ENCODE measurements around the gene CTAG1B.

The CTAG1B gene

DNA sequence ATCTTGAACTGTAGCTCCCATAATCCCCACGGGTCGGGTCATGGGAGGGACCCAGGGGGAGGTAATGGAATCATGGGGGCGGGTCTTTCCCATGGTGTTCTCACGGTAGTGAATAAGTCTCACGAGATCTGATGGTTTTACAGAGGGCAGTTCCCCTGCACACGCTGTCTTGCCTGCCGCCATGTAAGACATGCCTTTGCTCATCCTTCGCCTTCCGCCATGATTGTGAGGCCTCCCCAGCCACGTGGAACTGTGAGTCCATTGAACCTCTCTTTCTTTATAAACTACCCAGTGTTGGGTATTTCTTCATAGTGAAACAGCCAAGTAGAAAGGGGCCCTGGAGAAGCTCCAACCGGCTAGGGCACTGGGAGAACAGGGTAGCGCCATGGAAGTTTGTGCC is 21.9 kb downstream of the CTAG1B start:
- no peaks in the 10 kb centered on the region for H3K9me3 ChIP-seq (ENCODE audit: low read length)
- no peaks in the 10 kb centered on the region for H3K9me2 ChIP-seq (ENCODE audit: low read depth, low read length)
- no peak overlapping the region for H3K4me2 ChIP-seq (ENCODE audit: low read length)
- no peak overlapping the region for H3K9ac ChIP-seq (ENCODE audit: low read length)
- no peaks in the 10 kb centered on the region for H3K36me3 ChIP-seq (ENCODE audit: insufficient read depth, low read length)
- H3F3A ChIP-seq (ENCODE audit: insufficient read depth, low read length): no peaks in the 10 kb centered on the region
- H3K4me1 ChIP-seq (ENCODE audit: insufficient read depth, low read length, severe bottlenecking): no peaks in the 10 kb centered on the region
- no peak for TF ChIP-seq CTCF (IDR thresholded peaks at IDR 0.05; ENCODE audit: low read length)
- TF ChIP-seq EZH2 (IDR thresholded peaks at IDR 0.05; ENCODE audit: borderline replicate concordance, low read length): no peak
- H3K27ac ChIP-seq (ENCODE audit: low read depth, low read length, poor library complexity, severe bottlenecking): no peak overlapping the region
- H3K4me3 ChIP-seq (ENCODE audit: low read depth, low read length, poor library complexity, severe bottlenecking): no peak overlapping the region
- no peaks in the 10 kb centered on the region for H3K79me2 ChIP-seq (ENCODE audit: insufficient read depth, low read length)
- no peaks in the 10 kb centered on the region for H3K27me3 ChIP-seq (ENCODE audit: insufficient read depth, low read length)
- no peaks in the 10 kb centered on the region for H4K20me1 ChIP-seq (ENCODE audit: insufficient read depth, low read length)
- H2AFZ ChIP-seq (ENCODE audit: low read length): no peak overlapping the region

DNA sequence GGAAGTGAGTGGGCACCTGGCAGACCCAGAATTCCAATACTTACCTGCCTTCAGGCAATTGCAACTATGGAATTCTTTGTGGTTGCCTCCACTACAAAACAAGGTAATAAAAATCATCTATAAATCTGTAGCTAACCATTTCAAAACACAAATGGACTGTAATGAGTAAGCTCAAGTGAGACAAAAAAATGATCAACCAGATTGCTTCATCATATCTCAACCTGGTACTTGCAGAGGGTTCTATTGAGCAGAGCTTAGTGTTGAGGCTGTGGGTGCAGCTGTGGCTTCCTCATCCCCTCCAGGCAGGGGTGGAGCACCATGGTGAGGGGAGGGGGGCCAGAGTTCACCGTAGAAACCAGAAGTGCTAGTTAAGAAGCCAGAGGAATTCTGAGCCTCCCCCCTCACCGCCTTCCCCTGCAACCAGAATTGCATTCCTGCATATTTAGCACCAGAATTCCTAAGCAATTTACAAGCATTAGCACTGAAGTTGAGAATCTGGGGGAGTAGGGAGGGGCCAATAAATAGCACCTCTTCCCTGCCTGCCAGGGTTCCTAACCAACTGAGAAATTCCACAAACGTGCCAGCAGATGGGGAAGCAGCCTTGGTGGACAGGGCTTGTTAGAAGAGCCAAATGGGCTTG is 22.7 kb downstream of the CTAG1B start:
- Histone ChIP-seq H4K20me1 (ENCODE audit: insufficient read depth, low read length) (no peaks in the 10 kb centered on the region), H3K9ac (ENCODE audit: low read length) (no peak overlapping the region), H3K27ac (ENCODE audit: low read depth, low read length, poor library complexity, severe bottlenecking) (no peak overlapping the region), H3K9me3 (ENCODE audit: low read length) (no peaks in the 10 kb centered on the region), H3K4me2 (ENCODE audit: low read length) (no peak overlapping the region), H2AFZ (ENCODE audit: low read length) (no peak overlapping the region), H3K4me3 (ENCODE audit: low read depth, low read length, poor library complexity, severe bottlenecking) (no peak overlapping the region), H3K79me2 (ENCODE audit: insufficient read depth, low read length) (no peaks in the 10 kb centered on the region), H3K36me3 (ENCODE audit: insufficient read depth, low read length) (no peaks in the 10 kb centered on the region), H3K4me1 (ENCODE audit: insufficient read depth, low read length, severe bottlenecking) (no peaks in the 10 kb centered on the region), H3K9me2 (ENCODE audit: low read depth, low read length) (no peaks in the 10 kb centered on the region), H3F3A (ENCODE audit: insufficient read depth, low read length) (no peaks in the 10 kb centered on the region), H3K27me3 (ENCODE audit: insufficient read depth, low read length) (no peaks in the 10 kb centered on the region)
- TF ChIP-seq EZH2 (IDR thresholded peaks at IDR 0.05; ENCODE audit: borderline replicate concordance, low read length): no peak
- no peak for TF ChIP-seq CTCF (IDR thresholded peaks at IDR 0.05; ENCODE audit: low read length)

- Histone ChIP-seq H3K4me3 (ENCODE audit: low read depth, low read length, poor library complexity, severe bottlenecking) (no peak overlapping the region), H3K36me3 (ENCODE audit: insufficient read depth, low read length) (no peaks in the 10 kb centered on the region), H3K27me3 (ENCODE audit: insufficient read depth, low read length) (no peaks in the 10 kb centered on the region), H3K4me1 (ENCODE audit: insufficient read depth, low read length, severe bottlenecking) (no peaks in the 10 kb centered on the region), H2AFZ (ENCODE audit: low read length) (no peak overlapping the region), H3K79me2 (ENCODE audit: insufficient read depth, low read length) (no peaks in the 10 kb centered on the region), H3K9ac (ENCODE audit: low read length) (no peak overlapping the region), H3K9me3 (ENCODE audit: low read length) (no peaks in the 10 kb centered on the region), H4K20me1 (ENCODE audit: insufficient read depth, low read length) (no peaks in the 10 kb centered on the region), H3K27ac (ENCODE audit: low read depth, low read length, poor library complexity, severe bottlenecking) (no peak overlapping the region), H3K4me2 (ENCODE audit: low read length) (no peak overlapping the region), H3K9me2 (ENCODE audit: low read depth, low read length) (no peaks in the 10 kb centered on the region), H3F3A (ENCODE audit: insufficient read depth, low read length) (no peaks in the 10 kb centered on the region)
- no peak for TF ChIP-seq CTCF (IDR thresholded peaks at IDR 0.05; ENCODE audit: low read length)
- no peak for TF ChIP-seq EZH2 (IDR thresholded peaks at IDR 0.05; ENCODE audit: borderline replicate concordance, low read length)
Measured at GRCh38 chrX:154595559-154596249, 23.4 kb downstream of the CTAG1B start.

Measured in OCI-LY1 (cell line).